Measurements from ENCODE around the gene HOXA9.

HOXA9 gene

DNA sequence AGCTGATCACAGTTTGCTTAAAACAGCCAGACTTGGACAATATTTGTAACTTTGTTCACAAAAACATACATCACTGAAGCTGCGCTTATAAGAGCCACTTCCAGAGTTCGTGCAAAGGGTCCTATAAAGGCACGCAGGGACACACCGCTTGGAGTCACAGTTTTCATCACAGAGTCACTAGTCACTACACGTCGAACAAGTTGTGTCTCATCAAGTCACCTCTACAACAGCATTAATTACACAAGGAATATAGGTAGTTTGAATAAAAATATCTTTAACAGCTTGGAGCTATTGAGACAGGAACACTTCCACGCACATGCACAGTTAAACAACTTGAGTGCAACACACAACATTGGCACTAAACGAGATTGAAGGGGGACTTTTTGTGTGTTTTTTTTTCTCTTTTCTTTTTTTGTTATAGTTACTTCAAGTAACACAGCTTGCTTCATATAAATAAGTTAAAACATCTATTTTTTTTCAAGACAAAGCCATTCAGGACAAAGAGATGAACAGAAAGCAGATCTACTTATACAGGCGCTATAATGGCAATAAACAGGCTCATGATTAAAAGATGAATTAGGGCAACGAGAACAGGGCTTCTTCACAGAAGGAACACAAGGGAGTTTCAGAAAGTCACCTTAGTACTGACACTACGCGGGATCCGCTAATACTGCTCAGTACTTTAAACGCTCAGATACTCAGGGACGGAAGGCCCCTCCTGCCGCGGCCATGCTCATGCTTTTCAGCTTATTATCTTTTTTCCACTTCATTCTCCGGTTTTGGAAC lies 24.0 kb downstream of the HOXA9 start:
- DNase-seq = no peak

DNA sequence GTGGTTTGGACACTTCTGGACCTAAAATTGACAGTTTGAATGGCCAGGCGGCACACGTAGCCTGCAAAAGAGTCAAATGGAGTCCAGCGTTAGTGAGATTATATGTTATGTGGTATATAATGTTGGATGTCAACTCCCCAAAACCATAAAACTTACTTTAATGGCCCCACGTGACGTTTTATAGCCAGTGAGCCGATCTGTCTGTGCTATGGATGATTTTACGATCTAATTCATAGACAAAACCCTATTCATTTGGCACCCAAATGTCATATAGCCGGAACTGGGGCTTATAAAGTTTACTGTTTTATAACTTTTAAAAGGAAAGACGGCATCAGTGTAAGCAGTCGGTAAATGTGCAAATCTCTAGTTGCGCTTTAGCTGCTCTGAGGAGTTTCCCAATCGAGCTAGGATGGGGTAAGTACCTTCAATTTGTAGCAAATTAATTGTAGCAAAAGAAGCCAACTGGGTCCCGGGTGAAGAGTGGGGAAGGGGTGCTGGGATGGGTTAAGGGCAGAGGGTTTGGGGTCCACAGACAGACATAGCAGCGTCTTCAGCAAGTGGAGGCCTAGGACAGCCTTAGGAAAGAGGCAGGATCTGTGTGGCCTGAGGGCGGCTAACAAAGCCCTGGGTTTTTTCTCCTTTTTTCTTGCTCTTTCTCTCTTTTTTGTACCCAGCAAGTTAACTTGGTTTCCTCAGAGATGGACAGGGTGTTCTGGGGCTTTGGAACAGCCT lies 25.0 kb downstream of the HOXA9 start:
- DNase-seq = no peak

DNA sequence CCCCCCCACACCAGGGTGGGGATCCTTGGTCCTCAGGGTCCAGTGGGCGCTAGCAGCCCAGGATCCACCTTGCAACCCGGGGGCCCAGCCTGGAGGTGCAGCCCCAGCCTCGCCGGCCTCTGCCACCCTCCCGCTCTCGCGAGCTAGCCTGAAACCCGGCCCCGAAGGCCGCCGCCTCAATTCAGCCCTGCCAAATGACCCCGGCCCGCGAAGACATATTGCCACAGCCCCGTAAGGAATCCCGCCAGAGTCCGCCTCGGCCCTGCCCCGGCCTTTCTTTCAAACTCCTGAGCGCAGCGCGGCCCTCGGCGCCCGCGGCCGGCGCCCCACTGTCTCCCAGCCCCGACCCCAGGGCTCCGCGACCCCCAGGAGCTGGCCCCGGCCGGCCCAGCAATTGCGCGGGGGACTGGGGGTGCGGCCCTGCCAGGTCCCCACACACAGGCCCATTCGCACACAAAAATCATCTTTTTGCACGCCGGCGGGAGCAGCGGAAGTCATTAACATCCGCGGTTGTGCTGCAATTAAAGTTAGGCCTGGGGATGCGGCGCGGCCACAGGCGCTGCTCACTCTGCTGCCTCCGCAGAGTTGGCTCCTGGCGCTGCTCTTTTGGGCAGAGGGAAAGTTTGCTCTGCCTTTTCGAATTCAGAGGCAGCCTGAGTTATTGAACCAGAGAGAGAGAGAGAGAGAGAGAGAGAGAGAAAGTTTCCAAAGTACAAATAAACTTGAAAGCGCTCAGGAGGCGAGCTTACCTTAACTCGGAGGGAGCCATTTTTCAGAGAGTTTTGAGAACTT lies 25.8 kb downstream of the HOXA9 start:
- DNase-seq = no peak

DNA sequence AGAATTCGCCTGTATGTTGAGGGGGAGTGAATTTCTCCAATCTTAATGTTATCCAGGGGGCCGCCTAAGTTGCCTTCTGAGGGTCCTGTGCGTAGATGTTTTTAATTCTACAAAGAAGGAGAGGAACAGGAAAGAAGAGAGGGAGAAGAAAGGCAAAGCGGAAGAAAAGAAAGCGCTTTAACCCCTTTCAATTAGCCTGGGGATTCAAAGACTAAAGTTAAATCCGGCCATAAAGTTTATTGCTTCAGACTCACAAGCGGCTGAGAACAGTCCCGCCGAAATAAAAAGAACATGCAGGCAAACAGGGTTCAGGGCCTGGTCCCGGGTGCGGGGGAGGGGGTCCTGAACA lies 26.4 kb downstream of the HOXA9 start:
- DNase-seq = no peak

DNA sequence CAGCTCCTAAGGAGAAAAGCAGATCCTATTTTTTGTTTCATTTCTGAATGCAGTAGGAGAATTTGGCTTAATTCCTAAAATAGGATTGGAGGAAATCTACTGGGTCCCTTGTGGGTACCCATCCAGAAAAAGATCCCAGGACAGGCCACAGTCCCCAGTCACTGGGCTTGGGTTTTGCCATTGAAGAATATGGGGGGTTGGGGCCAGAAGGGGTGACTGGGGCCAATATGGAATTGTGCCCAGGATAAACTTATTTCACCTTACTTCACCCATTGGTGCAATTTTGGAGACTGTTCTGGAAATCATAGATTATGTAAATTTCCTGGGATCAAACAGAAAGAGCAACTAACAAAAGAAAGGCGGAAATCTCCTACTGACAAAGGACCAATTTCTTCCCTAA lies 26.9 kb downstream of the HOXA9 start:
- DNase-seq = no peak

DNA sequence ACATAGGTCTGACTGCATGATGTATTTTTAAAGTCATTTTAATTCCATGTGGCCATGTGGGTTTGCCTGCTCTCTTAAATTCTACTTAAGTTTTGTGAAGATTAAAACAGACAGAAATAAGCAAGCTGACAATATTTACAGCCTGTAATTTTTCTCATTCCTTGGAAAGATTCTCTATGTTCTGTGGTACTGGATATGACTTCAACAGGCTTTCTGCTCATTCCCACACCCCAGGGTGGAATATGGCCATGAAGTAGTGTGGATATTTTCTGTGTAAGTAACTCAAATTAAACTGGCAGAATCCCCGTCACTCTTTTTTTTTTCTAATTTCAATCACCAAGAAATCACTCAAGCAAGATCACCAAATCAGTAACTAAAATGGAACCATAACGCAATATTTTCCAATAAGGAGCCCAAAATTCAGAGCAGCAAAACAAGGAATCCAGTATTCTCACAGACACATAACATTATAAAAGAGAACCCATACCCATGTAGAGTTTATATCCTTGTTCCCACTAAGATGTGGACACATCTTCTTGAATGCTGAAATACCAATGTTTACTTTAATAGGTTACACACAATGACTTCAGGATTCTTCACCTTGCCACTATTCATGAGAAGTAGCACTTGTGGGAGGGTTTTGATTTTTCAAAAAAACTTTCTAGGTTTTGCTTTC lies 27.6 kb downstream of the HOXA9 start:
- no peak for DNase-seq

DNA sequence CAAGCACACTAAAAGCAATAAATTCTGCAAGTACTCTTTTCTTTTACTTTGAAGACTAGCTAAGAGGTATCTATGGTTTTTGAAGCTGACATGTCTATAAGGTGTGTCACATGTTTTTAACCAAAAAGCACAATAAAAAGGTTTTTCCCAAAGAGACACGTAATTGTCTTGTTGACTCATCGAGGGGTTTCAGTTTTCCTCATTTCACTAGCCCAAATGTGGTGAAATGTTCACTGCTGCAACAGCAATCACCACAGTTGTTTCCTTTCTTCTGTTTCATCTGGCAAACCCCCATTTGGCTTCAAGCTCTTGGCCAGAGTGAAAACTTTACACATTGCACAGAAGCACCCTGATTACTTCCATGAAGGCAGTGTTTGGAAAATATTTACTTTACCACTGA lies 30.9 kb downstream of the HOXA9 start:
- no peak for DNase-seq

DNA sequence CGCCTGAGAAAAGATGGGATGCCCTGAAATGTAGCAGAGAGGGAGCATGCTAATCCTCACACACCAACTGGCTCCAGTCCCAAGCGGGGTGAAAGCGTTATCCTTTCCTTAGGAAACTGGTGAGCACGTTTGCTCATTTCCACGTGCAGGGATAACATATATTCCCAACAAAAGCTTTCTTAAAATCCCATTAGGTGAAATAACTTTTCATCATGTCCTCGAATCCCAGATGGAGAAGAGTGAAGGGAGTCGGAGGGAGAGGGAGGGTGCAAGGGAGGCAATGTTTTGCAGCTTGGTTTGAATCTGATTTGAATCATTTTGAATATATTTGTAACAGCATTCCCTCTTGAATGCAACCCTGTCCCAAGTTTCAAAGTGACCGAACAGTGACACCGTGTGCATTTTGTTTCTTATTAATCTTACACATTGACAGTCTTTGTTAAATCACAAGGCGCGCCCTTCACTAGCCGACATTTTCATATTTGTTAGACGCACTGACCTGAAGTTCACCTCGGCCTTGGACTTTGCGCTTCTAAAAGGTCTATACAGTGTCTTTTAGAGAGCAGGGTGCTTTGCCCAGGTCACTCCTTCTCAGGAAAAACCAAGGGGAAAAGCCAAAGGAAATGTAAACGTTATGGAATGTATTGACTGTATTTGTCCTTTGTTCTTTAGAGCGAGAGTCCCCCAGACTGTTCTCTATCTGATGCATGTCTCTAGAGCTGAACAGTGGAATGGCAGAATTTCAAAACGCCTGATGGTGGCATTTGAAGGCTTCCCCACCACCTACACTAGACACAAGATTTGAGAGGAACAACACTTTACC lies 31.7 kb downstream of the HOXA9 start:
- no peak for DNase-seq

DNA sequence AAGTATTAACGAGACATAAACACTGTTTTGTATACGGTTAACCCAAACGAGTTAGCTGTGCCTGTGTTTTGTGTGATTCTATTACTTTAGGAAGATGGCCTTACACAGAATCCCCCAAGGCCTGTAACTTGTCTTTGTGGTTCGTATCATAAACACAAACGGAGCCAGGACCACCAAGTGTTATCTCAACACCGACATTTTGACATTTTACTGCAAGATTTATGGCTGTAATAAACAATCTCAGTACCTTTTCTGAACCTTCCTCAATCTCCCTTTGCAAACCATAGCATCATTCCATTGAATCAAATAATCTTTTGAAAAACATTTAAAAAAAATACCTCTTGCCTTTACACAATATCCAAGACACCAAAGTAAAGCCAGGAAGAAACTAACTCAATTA lies 32.4 kb downstream of the HOXA9 start:
- DNase-seq = no peak

DNA sequence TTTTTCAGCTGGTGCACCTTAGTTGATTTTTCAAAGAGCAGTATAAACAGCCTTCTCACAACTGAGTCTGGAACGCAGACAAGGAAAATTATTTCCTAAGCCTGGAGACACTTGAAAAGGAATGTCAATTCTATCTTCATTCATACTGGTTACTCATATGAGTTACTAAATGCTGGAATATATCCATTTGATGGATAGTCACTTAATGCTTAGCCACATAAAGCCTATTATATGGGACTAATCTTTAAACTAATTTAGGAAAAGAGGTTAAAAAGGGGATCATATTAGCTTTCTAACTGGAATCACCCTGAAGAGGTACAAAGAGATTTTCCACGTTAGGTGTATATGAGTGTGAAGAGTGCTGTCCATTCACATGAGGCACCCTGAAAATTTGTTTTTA lies 33.1 kb downstream of the HOXA9 start:
- DNase-seq = no peak

DNA sequence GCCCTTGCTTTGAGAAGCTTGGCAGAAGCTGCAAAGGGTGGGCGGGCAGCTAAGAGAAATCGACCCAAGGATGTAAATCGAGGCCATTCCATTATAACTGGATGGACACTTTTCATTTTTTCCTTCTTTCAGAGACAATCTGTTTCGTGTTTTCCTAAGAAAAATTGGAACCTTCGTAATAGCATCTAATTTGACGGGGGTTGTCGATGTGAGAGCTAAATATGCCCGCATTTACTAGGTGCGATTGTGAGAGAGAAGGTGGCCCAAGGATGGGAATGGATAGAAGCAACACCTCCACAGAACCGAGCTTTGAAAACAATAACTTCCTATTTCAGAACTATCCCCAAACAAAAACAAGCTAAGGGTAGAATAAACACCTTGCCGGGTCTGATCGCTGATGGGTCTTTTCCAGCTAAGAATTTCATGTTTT lies 33.9 kb downstream of the HOXA9 start:
- no peak for DNase-seq

DNA sequence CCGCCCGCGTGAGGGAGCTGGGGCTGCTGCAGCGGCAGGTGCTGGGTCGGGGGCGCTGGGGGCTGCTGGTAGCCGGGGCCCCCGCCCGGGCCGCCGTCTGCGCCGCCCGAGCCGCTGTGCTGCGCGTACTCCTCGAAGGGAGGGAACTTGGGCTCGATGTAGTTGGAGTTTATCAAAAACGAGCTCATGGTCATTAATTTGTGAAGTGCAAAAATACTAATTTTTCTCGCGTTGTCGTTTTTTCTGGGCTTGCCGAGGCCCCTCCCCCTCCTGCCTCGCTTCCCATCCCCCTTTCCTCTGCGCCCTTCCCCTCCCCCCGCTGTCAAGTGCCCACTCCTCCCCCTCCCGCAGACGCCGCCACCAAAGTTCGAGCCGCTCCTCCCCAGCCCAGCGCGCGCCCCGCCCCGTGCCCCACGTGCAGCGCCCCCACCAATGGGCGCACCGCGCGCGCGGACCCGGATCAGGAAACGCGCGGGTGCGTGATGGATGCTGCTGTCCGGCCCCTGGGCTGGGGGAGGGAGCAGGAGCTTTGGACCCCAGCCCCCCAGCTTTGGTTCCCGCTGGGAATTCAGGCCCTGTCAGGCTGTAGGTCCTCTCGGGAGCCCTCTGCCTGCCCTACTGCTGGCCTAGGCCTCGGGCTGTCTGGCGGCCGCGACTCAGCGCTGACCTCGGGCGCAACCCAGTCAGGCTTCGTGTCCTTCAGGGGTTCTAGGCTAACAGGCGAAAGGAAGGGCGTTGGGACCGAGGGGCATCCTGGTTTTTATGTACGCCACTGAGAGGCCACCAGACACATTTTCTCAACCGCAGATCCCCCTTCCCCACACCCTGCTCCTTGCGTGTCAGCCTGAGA lies 34.6 kb downstream of the HOXA9 start, which contains the start of gene HOXA4:
HOXA4 (minus strand) TSS at position 218 of the 850 bp plus-strand sequence; CDS start at position 194, 24 bp downstream.
- DNase-seq = peak; percentile 56 to 70

DNA sequence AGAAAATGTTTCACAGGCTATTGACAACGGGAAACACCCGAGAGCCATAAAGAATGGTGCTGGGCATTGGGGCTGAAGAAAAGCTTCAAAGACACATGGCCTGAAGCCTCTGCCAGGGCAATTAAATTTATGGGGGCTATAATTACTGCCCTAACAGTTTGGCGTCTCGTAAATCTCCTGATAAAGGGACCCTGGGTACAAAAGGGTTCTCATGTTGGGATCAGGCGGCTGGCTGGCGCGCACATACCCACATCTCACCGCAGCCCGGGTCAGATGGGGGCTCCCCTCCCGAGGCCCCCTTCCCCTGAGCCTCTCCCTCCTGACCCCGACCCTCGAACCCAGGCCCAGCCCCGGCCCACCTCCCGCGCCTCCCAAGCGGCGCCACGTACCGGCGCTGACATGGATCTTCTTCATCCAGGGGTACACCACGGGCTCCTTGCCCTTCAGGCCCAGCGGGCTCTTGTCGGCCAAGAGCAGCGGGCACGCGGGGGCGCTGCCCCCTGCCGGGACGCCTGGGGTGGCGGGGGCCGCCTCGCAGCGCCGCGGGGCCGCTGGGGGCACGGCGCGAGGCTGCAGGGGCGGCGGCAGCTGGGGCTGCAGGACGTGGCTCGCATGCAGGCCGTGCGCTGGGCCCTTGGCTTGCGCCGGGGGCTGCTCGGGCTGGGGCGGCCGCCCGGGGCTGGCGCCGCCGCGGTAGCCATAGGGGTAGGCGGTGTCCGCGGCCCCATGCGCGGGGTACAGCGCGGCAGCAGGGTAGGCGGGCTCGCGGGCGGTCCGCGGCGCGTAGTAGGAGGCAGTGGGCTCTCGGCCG lies 35.4 kb downstream of the HOXA9 start:
- DNase-seq = peak in 1 of 2 experiments; percentile 45

DNA sequence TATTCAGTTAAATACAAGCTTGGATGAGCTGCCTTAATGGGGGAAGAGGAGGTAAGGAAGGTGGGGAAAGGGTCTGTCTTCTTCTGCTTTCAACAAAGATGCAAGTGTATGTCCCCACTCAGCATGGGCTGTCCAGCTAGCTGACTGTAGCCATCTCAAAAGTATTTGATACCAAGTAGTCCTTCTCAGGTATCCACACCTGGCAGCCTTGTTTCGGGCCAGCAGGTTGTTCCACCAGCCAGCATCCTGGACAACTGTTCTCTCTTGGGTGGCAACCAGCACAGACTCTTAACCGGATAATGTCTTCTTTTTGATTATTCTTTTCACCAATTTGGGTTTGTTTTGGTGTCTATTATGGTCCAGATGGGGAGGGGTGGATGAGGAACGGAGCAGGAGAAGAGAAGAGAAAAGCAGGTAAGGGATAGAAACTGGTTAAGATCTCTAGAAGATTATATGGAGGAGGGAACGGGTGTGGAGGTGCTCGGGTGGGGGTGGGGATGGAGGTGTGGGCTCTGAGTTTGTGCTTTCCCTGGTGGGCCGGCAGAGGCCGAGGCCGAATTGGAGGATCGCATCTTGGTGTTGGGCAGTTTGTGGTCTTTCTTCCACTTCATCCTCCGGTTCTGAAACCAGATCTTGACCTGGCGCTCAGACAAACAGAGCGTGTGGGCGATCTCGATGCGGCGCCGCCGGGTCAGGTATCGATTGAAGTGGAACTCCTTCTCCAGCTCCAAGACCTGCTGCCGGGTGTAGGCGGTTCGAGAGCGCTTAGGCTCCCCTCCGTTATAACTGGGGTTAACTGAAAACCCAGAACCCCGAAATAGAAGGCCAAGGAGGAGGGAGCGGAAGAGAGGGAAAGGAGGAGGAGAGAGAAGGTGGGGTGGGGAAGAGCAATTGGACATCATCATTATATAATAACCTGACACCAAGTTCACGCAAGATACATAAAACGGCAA lies 36.3 kb downstream of the HOXA9 start:
- DNase-seq = no peak

DNA sequence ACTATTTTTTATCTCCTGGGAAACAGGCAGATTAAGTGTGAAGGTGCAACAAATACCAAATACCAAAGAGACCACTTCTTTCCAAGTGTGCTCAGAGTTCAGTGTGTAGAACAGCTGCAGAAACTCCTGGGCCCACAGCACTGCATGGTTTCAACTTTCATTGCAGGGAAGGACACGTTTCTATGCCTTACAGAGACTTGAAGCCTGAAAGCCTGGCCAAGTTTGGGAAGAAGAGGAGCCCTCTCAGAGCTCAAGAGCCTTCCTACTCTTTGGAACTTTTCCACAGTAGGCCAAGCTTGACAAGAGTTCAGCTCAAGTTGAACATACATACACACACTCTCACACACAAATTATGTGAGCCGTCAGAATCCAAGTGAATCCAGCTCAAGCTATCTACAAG lies 37.3 kb downstream of the HOXA9 start:
- DNase-seq = no peak

DNA sequence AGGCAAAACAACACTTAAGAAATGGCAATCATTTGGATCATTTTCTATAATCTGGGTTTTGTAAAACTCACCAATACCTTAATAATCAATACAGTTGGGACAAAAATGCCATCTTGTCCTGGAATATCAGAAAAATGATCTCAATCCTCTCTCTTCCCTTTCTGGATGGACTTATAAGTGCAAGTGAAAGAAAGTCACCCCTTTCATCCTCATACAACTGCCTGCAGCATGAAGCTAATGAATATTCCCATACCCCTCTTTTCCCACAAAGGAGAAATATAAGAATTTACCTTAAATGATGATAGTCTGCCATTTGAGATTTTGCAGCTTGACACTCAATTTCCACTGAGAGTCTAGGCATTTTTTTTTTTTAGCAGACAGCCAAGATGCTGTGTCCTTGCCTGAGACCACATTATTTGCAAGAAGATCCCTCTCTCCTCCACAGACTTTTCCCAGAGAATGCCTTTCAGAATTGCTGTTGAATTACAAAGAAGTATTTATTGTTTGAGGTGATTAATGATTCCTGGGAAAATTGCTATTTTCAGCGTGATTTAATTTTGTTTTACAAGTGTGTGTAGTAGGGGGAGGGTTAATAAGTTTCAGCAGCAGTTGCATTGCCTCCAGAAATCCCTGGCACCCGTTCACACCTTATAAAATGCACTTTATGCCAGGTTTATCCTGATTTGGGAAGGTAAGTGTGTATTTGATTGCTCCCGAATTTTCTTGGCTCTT lies 38.6 kb downstream of the HOXA9 start:
- no peak for DNase-seq

DNA sequence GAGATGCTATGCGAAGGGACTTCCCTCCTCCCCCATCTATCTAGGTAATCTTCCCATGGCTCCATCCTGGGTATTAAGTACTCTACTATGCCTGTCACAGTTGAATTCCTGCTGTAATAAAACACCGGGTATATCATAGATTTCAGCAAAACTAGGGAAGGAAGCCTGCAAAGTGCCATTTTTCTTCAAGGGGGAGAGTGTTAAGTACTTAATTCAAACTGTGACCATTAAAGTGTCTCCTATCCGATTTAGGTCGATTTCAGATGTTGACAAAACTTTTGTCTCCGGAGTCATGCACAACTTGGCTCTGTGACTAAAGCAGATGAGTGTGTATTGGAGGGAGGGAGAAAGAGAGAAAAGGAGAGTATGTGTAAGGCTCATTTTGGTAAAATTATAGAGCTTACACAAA lies 39.3 kb downstream of the HOXA9 start:
- DNase-seq = no peak
